Lower leg skin (tissue), 4 donors: ENCODE measurements around the gene SZT2. TPM values are rescaled to one million over a fixed set of nuclear protein-coding genes. Genes with fewer than 3 reads are reported as not detected.

ENCODE experiments used
- DNase-seq, 2 donors: peaks; one replicate each; pipeline ENCODE4 v3.0.0-alpha.2; 2019; ENCODE audit warnings: low spot score in 2 of 2
- H3K4me3 ChIP-seq: fragments of 200-600 bp; sonication (generic); 2 replicates; pipeline ENCODE4 v1.5.1; 2017; ENCODE audit warnings: mild to moderate bottlenecking, low read depth; ENCODE audit not compliant: poor library complexity, severe bottlenecking
- CTCF ChIP-seq, 3 donors: fragments of 450-650 bp; IDR thresholded peaks; one replicate each; pipeline ENCODE4 v1.5.1; 2016; ENCODE audit warnings: antibody characterized with exemption in 3 of 3, mild to moderate bottlenecking in 3 of 3, moderate library complexity in 2 of 3
- POLR2A ChIP-seq, 2 donors: fragments of 450-650 bp; IDR thresholded peaks; one replicate each; pipeline ENCODE4 v1.6.1; 2016 to 2017; ENCODE audit warnings: antibody characterized with exemption in 2 of 2, mild to moderate bottlenecking in 1 of 2, moderate library complexity in 1 of 2
- WGBS, 2 donors: methylation state at CpG; one replicate each; pipeline ENCODE4 v1.1.5; 2018; 5-methylcytosine and 5-hydroxymethylcytosine counted together
- intact Hi-C: fragments of 100-400 bp; cut with DNase I; formaldehyde crosslinking; loops from one replicate; pipeline ENCODE4 v1.15.0; 2023; ENCODE audit warnings: low total_unique reads
- total RNA-seq, 4 donors: library from RNA; depleted of rRNA; stranded (reverse); fragments of >200 nt; gene quantifications; one replicate each; pipeline ENCODE4 v1.1.0, GENCODE V29; 2016

Gene SZT2
- total RNA-seq, 4 donors from 2014 or later: 33.2 to 75.3 (median 42.0) TPM

- TF ChIP-seq CTCF (IDR thresholded peaks at IDR 0.05): no peak
- no peak for TF ChIP-seq POLR2A (IDR thresholded peaks at IDR 0.05)
- 75 to 85% methylated on average over 1 of the region's 1 CpG for WGBS, 2 donors
- no peak overlapping the region for H3K4me3 ChIP-seq
- peak in 1 of 2 donors; percentile 58 for DNase-seq
- intact Hi-C loops: no loop called here
Measured at GRCh38 chr1:43444836-43445235, 55.1 kb downstream of the SZT2 start.

- TF ChIP-seq POLR2A (IDR thresholded peaks at IDR 0.05) (no peak), CTCF (IDR thresholded peaks at IDR 0.05) (no peak)
- no peak overlapping the region for H3K4me3 ChIP-seq
- intact Hi-C loops: no loop called here
- WGBS, 2 donors: 92 to 93% methylated on average over 10 of the region's 10 CpGs
- DNase-seq: peak in 1 of 2 donors; percentile 54
Measured at GRCh38 chr1:43445606-43446387, 56.1 kb downstream of the SZT2 start.

- 96 to 98% methylated on average over 4 of the region's 4 CpGs for WGBS, 2 donors
- intact Hi-C loops: no loop called here
- peak in 1 of 2 donors; percentile 68 for DNase-seq
- TF ChIP-seq POLR2A (IDR thresholded peaks at IDR 0.05) (no peak), CTCF (IDR thresholded peaks at IDR 0.05) (no peak)
- H3K4me3 ChIP-seq: no peak overlapping the region
Measured at GRCh38 chr1:43446388-43446740, 56.7 kb downstream of the SZT2 start.

- H3K4me3 ChIP-seq: no peak overlapping the region
Measured at GRCh38 chr1:43446881-43447835, 57.5 kb downstream of the SZT2 start.

More at GRCh38 chr1:43446881-43447835, 57.5 kb downstream of the SZT2 start:
- 92 to 94% methylated on average over 16 to 19 of the region's 19 CpGs for WGBS, 2 donors
- DNase-seq: peak in 1 of 2 donors; percentile 79
- no peak for TF ChIP-seq POLR2A (IDR thresholded peaks at IDR 0.05)
- TF ChIP-seq CTCF (IDR thresholded peaks at IDR 0.05): no peak
- intact Hi-C loops: no loop called here
